VCaP (cell line): ENCODE data around the gene STXBP6.

Experiments
- H3K27ac ChIP-seq: fragments of 450-650 bp; 2 replicates; pipeline ENCODE4 v1.5.1; 2017
- TF ChIP-seq, protein P1 (sequence below): fragments of 450-650 bp; conservative IDR thresholded peaks from 2 replicates; pipeline ENCODE4 v1.5.1; 2017; ENCODE audit warnings: mild to moderate bottlenecking, moderate library complexity

The STXBP6 gene

DNA sequence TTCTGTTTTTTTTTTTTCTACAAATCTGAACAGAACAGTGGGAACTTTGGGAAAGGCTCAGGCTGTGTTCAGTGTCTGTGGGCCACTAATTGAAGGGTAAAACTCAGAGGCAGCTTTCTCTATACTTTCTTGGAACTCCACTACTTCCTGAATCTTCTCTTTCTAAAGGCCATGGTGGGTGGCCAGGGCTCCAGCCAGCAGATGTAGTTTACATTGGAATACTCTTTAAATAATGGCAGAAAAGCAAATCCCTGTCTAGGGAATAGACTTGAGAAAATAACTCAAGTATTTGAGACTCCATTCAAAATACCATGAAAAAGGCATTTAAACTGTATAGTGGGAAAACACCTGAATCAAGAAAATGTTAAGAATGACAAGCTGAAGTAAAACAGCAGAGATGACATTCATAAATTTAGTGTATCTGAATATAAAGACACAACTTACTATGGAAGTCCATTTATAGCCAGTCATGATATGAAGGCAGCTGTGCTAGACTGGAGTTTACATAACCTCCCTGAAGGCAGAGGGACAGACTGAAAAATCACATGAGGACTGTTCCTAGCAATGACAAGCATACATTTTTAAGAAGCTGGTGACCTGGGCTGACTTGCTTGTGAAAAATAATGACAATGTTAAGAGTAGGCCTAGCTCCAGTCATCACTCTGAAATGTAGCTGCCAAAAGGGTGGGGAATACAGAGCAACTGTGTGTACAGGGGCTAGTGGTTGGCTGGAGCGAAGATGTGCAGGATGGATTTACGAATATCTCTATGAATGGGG lies 168.6 kb downstream of the STXBP6 start:
- TF ChIP-seq, protein P1, sequence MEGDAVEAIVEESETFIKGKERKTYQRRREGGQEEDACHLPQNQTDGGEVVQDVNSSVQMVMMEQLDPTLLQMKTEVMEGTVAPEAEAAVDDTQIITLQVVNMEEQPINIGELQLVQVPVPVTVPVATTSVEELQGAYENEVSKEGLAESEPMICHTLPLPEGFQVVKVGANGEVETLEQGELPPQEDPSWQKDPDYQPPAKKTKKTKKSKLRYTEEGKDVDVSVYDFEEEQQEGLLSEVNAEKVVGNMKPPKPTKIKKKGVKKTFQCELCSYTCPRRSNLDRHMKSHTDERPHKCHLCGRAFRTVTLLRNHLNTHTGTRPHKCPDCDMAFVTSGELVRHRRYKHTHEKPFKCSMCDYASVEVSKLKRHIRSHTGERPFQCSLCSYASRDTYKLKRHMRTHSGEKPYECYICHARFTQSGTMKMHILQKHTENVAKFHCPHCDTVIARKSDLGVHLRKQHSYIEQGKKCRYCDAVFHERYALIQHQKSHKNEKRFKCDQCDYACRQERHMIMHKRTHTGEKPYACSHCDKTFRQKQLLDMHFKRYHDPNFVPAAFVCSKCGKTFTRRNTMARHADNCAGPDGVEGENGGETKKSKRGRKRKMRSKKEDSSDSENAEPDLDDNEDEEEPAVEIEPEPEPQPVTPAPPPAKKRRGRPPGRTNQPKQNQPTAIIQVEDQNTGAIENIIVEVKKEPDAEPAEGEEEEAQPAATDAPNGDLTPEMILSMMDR, result no peak
- no peak overlapping the region for H3K27ac ChIP-seq

GRCh38 chr14:24880689-24881088 lies 169.3 kb downstream of the STXBP6 start:
- H3K27ac ChIP-seq, result no peak overlapping the region
- TF ChIP-seq, protein P1, result no peak

- TF ChIP-seq, protein P1, result no peak
- H3K27ac ChIP-seq, result no peak overlapping the region
These were observed 170.1 kb downstream of the STXBP6 start for GRCh38 chr14:24879661-24880386.

- no peak overlapping the region for H3K27ac ChIP-seq
- TF ChIP-seq, protein P1, result no peak
These were observed 173.0 kb downstream of the STXBP6 start for GRCh38 chr14:24876996-24877395.

GRCh38 chr14:24875991-24876878 lies 173.7 kb downstream of the STXBP6 start:
- TF ChIP-seq, protein P1, result no peak
- no peak overlapping the region for H3K27ac ChIP-seq

DNA sequence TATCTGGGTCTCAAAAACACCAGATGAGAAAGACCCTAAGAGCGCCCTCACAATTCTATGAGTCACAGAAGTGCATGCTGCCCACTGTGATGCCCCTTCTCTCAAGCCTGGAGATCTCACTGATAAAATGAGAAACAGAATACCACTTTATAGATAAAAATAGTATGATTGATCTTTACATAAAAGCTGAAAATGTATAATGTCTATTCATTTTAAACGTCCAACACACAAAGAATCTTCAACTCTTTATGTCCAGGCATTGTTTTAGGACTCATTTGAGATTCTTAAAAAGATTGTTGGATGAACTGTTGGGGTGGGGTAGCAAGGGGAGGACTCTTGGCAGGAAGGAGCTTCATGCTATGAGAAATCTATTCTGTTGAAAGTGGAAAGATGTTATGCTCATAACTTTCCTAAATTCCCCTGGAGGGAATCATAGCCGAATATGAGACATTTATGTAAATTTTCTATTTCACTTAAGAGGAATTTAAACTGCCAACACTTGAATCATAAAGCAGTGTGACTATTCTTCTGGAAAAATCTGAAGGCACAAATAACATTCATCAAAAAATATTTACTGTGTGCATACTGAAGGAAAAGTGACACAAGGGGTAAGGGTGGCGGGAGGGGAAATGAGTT lies 174.6 kb downstream of the STXBP6 start:
- TF ChIP-seq, protein P1, result no peak
- no peak overlapping the region for H3K27ac ChIP-seq
